HepG2 (cell line): ENCODE data around the gene ZNF581.

Experiments used
- ATF2 ChIP-seq: sonication (generic); formaldehyde crosslinking; IDR thresholded peaks from 2 replicates; pipeline ENCODE4 v1.4.0; 2020; ENCODE audit warnings: missing genetic modification reagents
- BHLHE40 ChIP-seq: IDR thresholded peaks from 2 replicates; pipeline ENCODE4 v1.6.1; 2011; ENCODE audit warnings: low read length, improper control_type of control experiment
- CTCF ChIP-seq: sonication (generic); formaldehyde crosslinking; IDR thresholded peaks from 2 replicates; pipeline ENCODE4 v1.5.0; 2020; ENCODE audit warnings: mild to moderate bottlenecking, missing genetic modification reagents, moderate library complexity
- EP300 ChIP-seq, 3 experiments: sonication (generic) in 1 of 3; formaldehyde crosslinking in 1 of 3; IDR thresholded peaks; 2 replicates each; pipeline versions ENCODE4 v1.5.1 to v1.6.1; 2011 to 2020; ENCODE audit warnings: low read depth in 2 of 3, low read length in 2 of 3, borderline replicate concordance in 1 of 3, improper control_type of control experiment in 1 of 3, mild to moderate bottlenecking in 1 of 3, missing genetic modification reagents in 1 of 3, moderate library complexity in 1 of 3
- POLR2AphosphoS5 ChIP-seq: IDR thresholded peaks from 2 replicates; pipeline ENCODE4 v1.6.1; 2012; ENCODE audit warnings: low read depth, low read length
- REST ChIP-seq, 2 experiments: IDR thresholded peaks; 2 replicates each; pipeline ENCODE4 v1.6.1; 2011 to 2012; ENCODE audit warnings: low read length in 2 of 2, borderline replicate concordance in 1 of 2, low read depth in 1 of 2, mild to moderate bottlenecking in 1 of 2, moderate library complexity in 1 of 2
- RNF219 ChIP-seq: sonication (generic); formaldehyde crosslinking; IDR thresholded peaks from 2 replicates; pipeline ENCODE4 v1.5.0; 2020; ENCODE audit warnings: mild to moderate bottlenecking, missing genetic modification reagents
- STAG1 ChIP-seq: sonication (generic); formaldehyde crosslinking; IDR thresholded peaks from 2 replicates; pipeline ENCODE4 v1.4.0; 2020; ENCODE audit warnings: missing genetic modification reagents
- UBTF ChIP-seq: sonication (generic); formaldehyde crosslinking; IDR thresholded peaks from 2 replicates; pipeline ENCODE4 v1.4.0; 2020; ENCODE audit warnings: mild to moderate bottlenecking, missing genetic modification reagents
- ZNF263 ChIP-seq: sonication (generic); formaldehyde crosslinking; IDR thresholded peaks from 2 replicates; pipeline ENCODE4 v1.4.0; 2020; ENCODE audit warnings: missing genetic modification reagents
- ZNF333 ChIP-seq: sonication (generic); formaldehyde crosslinking; IDR thresholded peaks from 2 replicates; pipeline ENCODE4 v1.4.0; 2020; ENCODE audit warnings: mild to moderate bottlenecking, missing genetic modification reagents, borderline replicate concordance
- ZNF552 ChIP-seq: sonication (generic); formaldehyde crosslinking; IDR thresholded peaks from 2 replicates; pipeline ENCODE4 v1.9.0; 2022; ENCODE audit warnings: missing genetic modification reagents, mild to moderate bottlenecking, borderline replicate concordance

GRCh38 chr19:55603581-55604292 is 39.7 kb upstream of the ZNF581 start:
- TF ChIP-seq STAG1 (CRISPR knock-in tag) (no peak), RNF219 (no peak), CTCF (CRISPR knock-in tag) (no peak), EP300 (IDR thresholded peaks at IDR 0.05; ENCODE audit: low read depth in 2 of 2, low read length in 2 of 2) (no peak), EP300 (CRISPR knock-in tag; IDR thresholded peaks at IDR 0.05; ENCODE audit: borderline replicate concordance) (no peak), BHLHE40 (no peak), ZNF263 (CRISPR knock-in tag) (no peak), UBTF (CRISPR knock-in tag) (no peak), REST (IDR thresholded peaks at IDR 0.05; ENCODE audit: borderline replicate concordance in 1 of 2, low read depth in 1 of 2, low read length in 2 of 2) (no peak), ZNF552 (CRISPR knock-in tag) (no peak), ZNF333 (CRISPR knock-in tag) (no peak), ATF2 (CRISPR knock-in tag) (no peak), POLR2AphosphoS5 (no peak)
